ENCODE data around the gene ATP6V0E2.
"Not testable (repeated sequence)": the region's sequence is repeated elsewhere in the genome, so short reads cannot be mapped to it uniquely, and the experiment has no call there.

ATP6V0E2 gene

GRCh38 chr7:149873074-149873969 is at the start of gene ATP6V0E2:
Gene ATP6V0E2, plus strand, starts transcription at chr7:149873969. Its CDS starts 97 bp downstream, at chr7:149874066.
- peak; percentile 93 to 94 for DNase-seq

DNA sequence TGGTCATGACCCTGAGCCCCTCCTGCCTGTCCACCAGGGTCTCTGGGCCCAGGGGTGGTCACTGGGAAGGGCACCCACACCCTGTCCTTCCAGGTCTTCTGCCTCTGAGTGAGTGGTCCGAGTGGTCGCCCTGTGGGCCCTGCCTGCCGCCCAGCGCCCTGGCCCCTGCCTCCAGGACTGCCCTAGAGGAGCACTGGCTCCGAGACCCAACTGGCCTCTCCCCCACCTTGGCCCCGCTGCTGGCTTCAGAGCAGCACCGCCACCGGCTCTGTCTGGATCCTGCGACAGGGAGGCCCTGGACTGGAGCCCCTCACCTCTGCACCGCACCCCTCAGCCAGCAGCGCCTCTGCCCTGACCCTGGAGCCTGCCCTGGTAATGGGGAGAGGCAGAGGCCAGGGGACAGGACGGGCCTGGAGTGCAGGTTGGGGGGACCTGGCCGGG is 49.4 kb upstream of the ATP6V0E2 start:
- DNase-seq = no peak

DNA sequence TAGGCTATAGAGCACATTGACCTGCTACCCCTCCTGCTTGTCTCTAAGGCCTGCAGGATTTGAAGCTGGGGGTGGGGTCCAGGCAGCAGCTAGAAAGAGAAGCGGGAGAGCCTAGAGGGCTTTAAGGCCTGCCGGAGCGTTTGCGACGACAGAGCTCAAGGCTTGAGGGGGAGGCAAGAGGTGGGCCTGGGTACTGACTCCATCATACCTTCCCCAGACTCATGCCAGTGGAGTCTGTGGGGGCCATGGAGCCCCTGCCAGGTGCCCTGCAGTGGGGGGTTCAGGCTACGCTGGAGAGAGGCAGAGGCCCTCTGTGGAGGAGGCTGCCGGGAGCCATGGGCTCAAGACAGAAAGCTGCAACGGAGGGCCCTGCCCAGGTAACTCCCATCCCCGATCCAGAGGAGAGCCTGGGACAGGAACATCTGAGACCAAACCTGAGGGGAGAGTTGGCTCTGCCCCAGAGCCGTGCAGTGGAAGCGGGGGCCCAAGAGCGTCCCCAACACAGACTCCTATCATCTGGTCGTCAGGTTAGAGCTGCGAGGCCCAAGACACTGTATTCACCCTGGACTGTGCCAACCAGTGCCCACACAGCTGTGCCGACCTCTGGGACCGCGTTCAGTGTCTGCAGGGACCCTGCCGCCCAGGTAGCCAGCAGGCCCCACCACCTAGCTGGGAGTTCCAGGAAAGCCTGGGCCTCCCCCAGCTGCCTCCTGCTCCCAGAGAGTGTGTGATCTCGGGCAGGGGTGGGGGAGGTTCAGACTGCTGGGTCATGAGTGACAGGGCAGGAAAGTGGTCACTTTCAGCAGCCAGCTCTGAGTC is 48.8 kb upstream of the ATP6V0E2 start:
- no peak for DNase-seq

DNA sequence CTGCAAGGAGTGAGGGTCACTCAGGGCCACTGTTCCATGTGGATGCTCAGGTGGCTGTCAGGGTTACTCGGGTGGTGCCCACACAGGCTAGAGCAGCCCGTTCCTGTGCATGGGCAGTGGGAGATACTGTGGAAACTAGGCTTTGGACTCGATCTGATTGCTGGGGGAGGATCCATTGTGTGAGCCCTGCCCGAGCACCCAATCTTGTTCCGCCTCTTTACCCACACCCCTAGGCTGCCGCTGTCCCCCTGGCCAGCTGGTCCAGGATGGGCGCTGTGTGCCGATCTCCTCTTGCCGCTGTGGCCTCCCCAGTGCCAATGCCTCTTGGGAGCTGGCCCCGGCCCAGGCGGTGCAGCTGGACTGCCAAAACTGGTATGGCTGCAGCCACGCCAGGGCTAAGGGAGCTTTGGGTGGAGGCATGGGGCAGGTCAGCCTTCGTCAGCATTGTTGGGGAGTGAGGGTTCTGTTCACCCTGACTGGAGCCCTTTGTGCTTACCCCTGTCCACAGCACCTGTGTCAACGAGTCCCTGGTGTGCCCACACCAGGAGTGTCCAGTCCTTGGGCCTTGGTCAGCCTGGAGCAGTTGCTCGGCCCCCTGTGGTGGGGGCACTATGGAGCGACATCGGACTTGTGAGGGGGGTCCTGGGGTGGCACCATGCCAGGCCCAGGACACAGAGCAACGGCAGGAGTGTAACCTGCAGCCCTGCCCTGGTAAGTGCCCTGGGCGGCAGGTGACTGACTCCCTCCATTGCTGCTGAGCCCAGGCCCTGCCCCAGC is 48.0 kb upstream of the ATP6V0E2 start:
- DNase-seq = no peak

DNA sequence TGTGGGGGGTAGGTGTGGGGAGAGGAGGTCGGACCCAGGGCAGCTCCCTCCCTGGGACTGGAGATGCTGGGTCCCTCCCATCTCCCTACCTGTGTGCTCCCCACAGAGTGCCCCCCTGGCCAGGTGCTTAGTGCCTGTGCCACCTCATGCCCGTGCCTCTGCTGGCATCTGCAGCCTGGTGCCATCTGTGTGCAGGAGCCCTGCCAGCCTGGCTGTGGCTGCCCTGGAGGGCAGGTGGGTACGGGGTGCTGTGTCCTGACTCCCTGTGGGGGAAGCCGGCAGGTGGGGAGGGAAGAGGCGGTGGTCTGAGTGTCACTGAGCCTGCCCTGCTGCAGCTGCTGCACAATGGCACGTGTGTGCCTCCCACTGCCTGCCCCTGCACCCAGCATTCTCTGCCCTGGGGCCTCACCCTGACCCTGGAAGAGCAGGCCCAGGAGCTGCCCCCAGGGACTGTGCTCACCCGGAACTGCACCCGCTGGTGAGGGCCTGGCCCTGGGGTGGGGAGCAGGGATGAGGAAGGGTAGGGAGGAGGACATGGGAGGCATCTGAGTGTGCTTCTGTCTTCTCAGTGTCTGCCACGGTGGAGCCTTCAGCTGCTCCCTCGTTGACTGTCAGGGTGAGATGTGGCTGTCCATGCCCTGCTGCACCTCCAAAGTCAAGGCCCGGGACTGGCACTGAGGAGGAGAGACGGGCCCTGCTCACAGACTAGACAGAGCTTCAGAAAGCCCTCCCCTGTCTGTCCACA is 47.3 kb upstream of the ATP6V0E2 start:
- DNase-seq = no peak

DNA sequence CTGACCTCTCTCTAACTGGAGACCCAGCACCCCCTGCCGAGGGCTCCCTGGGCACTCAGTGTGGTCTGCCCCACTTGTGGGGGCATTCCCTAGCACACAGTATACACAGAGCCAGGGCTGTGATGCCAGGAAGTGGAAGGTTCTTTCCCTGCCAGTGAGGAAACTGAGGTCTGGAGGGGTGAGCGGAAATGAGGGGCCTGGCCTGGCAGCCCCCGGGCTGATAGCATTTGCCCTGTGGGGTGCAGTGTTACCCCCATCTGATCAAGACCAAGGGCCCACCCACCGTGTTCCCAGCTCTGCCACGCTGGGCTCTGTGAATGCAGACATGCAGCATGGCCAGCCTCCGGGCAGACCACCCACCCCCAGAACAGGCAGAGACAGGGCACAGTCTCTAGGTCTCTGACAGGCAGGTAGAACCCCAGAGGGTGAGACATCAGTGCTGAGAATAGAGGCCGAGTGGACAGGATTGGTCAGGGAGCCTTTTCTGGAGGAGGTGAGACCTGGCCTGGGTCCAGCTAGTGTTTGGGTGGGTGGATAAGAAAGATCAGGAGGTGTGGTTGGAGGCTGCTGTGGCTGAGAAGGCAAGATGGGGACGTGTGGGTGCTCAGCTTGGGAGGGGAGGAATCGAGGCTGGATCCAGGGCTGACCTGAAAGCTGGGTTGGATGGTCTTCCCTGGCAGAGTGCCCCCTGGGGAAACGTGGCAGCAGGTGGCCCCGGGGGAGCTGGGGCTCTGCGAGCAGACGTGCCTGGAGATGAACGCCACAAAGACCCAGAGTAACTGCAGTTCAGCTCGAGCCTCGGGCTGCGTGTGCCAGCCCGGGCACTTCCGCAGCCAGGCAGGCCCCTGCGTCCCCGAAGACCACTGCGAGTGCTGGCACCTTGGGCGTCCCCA is 46.4 kb upstream of the ATP6V0E2 start:
- no peak for DNase-seq

GRCh38 chr7:149828357-149829309 is 45.1 kb upstream of the ATP6V0E2 start:
- DNase-seq = no peak

- DNase-seq = not testable (repeated sequence)
Measured at GRCh38 chr7:149830527-149830926, 43.2 kb upstream of the ATP6V0E2 start.

GRCh38 chr7:149830997-149831740 is 42.6 kb upstream of the ATP6V0E2 start:
- no peak for DNase-seq

- DNase-seq = no peak
Measured at GRCh38 chr7:149831741-149832219, 42.0 kb upstream of the ATP6V0E2 start.

- no peak for DNase-seq
Measured at GRCh38 chr7:149832332-149833041, 41.3 kb upstream of the ATP6V0E2 start.

DNA sequence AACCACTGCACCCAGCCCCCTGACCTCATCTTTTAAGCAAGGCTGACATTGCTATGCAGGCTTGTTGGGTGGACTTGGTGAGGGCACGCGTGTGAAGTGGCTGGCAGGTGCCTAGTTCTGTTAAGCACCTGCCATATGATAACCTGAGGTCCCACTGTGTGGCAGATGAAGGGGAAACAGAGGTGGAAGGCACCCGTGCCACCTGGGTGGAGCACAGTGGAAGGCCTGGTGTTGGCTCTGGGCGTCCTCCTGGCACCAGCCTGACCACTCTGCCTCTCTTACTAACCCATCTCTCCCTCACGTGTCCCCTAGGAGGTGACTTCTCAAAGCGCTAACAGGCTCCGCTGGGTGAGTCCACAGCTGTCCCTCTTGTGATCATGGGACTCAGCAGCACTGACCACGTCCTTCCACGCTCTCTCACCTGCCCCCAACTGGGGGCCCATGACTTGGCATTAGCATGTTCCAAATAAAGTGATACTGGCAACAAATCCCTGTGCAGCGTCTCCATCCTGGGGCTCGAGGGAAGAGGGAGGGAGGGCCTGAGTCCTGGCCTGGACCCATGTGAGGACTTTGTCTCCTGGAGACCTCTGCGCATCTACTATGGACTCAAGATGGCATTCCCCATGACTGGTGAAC is 40.2 kb upstream of the ATP6V0E2 start:
- DNase-seq = no peak

- no peak for DNase-seq
Measured at GRCh38 chr7:149834601-149835000, 39.2 kb upstream of the ATP6V0E2 start.

- no peak for DNase-seq
Measured at GRCh38 chr7:149836434-149836833, 37.3 kb upstream of the ATP6V0E2 start.

- no peak for DNase-seq
Measured at GRCh38 chr7:149837564-149838223, 36.1 kb upstream of the ATP6V0E2 start.

DNA sequence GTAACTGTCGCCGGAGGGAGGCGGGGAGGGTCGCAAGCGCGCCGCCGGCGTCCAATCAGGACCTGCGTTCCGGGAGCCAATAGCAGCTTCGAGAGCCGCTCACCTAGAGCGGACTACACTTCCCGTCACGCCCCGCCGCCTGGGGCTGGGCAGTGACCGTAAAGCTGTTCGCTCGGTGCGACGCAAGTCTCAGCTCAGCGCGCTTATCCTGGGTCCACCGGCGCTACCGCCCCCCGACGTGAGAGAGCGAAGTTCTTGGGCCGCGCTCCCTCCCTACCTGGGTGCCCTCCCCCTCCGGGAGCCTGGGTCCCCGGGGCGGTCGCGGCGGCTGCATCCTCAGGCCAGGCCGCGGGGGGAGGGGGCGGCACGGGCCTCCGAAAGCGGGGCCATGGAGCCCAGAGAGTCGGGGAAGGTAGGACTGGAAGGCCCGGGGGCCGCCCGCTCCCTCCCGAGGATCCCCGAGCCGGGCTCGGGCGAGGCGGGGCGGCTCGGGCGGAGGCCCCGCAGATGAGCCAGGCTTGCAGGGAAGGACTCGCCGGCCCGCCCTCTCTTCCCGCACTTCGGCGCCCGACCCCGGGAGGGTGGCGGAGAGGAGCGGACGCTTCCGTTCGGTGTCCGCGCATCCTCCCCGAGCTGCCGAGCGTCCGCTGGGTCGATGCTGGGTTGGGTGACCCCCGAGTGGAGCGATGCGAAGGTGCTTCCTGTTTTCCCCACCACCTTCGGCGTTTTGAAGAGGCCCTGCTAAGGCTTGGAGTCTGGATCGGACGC is 35.4 kb upstream of the ATP6V0E2 start, which contains the start of gene ZNF862:
ZNF862 (plus strand) TSS at position 152 of the 768 bp plus-strand sequence; CDS start at position 389, 237 bp downstream.
- DNase-seq = peak; percentile 91 to 96

Data from activated T-cell treated with anti-CD3 and anti-CD28 coated beads, Interleukin-2, amount 50 U/mL, for 48 hours (primary cell).